Endothelial cell of umbilical vein (primary cell): ENCODE results near the gene RIC8B.

Experiments
- CTCF ChIP-seq, 2 donors: IDR thresholded peaks; 1 replicate in 1 of 2; 2 replicates in 1 of 2; pipeline ENCODE4 v1.5.1; 2011; ENCODE audit warnings: low read length in 2 of 2, mild to moderate bottlenecking in 2 of 2, moderate library complexity in 2 of 2, control low read depth in 1 of 2, inconsistent platforms in 1 of 2, low read depth in 1 of 2; ENCODE audit not compliant: insufficient read depth in 1 of 2; ENCODE audit errors: extremely low read depth in 1 of 2
- MYC ChIP-seq: IDR thresholded peaks from one replicate; pipeline ENCODE4 v1.6.1; 2011; ENCODE audit warnings: mild to moderate bottlenecking, low read depth, low read length
- POLR2A ChIP-seq: IDR thresholded peaks from 2 replicates; pipeline ENCODE4 v1.6.1; 2012; ENCODE audit warnings: low read depth, mild to moderate bottlenecking, control low read depth, low read length
- POLR2AphosphoS5 ChIP-seq: IDR thresholded peaks from 2 replicates; pipeline ENCODE4 v1.6.1; 2012; ENCODE audit warnings: low read depth, mild to moderate bottlenecking, control low read depth, low read length, moderate library complexity; ENCODE audit not compliant: insufficient read depth

GRCh38 chr12:106886932-106887331 lies 112.5 kb downstream of the RIC8B start:
- TF ChIP-seq CTCF (IDR thresholded peaks at IDR 0.05; ENCODE audit: extremely low read depth in 1 of 2, insufficient read depth in 1 of 2, low read depth in 1 of 2, low read length in 2 of 2) = no peak
- no peak for TF ChIP-seq POLR2AphosphoS5
- TF ChIP-seq POLR2A = no peak
- no peak for TF ChIP-seq MYC
